Right ventricle myocardium inferior (tissue), 1 donor: ENCODE results near the gene CPT1C. TPM values are rescaled to one million over a fixed set of nuclear protein-coding genes. Genes with fewer than 3 reads are reported as not detected.
"Not testable (repeated sequence)": the region's sequence is repeated elsewhere in the genome, so short reads cannot be mapped to it uniquely, and the experiment has no call there.

ENCODE experiments used
- ATAC-seq: fragments of 200-7000 bp; cut with Tn5 transposase; one replicate; pipeline ENCODE4 v1.9.1; 2020; ENCODE audit warnings: mild to moderate bottlenecking, moderate library complexity
- DNase-seq: peaks from one replicate; pipeline ENCODE4 v3.0.0; 2021; ENCODE audit errors: missing footprints
- intact Hi-C: fragments of 100-400 bp; cut with DNase I; formaldehyde crosslinking; loops from one replicate; pipeline ENCODE4 v1.11.0; 2022
- total RNA-seq: library from RNA; stranded (reverse); fragmentation: NEBNext Ultra II Directional; extraction: Animal tissue kit (Norgen Biotek cat#: 25700); gene quantifications from one replicate; pipeline ENCODE4 v1.2.1, GENCODE V29; 2021
- donor health status: DM: no; HTN: yes; CAD: no; lungs with severe emphysema.

CPT1C gene
- total RNA-seq, 1 donor from 2014 or later = 2.9 TPM

- ATAC-seq, DNase-seq, intact Hi-C loops: not testable (repeated sequence)
Observed at GRCh38 chr19:49719420-49719819, 28.5 kb downstream of the CPT1C start.

- ATAC-seq = peak; percentile 84
- peak; percentile 80 for DNase-seq
- intact Hi-C loops = no loop called here
Observed at GRCh38 chr19:49727217-49728030, 36.5 kb downstream of the CPT1C start.

GRCh38 chr19:49730166-49730565 lies 39.2 kb downstream of the CPT1C start:
- ATAC-seq = no peak
- no peak for DNase-seq
- intact Hi-C loops = no loop called here

- DNase-seq (no peak), ATAC-seq (no peak)
- intact Hi-C loops = no loop called here
Observed at GRCh38 chr19:49738268-49738667, 47.4 kb downstream of the CPT1C start.

GRCh38 chr19:49739098-49739497 lies 48.2 kb downstream of the CPT1C start:
- no peak for ATAC-seq
- intact Hi-C loops = no loop called here

GRCh38 chr19:49739933-49740332 lies 49.0 kb downstream of the CPT1C start:
- no peak for ATAC-seq
- intact Hi-C loops = no loop called here

More at GRCh38 chr19:49739098-49739497, 48.2 kb downstream of the CPT1C start:
- no peak for DNase-seq

GRCh38 chr19:49741210-49741844 lies 50.4 kb downstream of the CPT1C start:
- DNase-seq (no peak), ATAC-seq (no peak)
- intact Hi-C loops = no loop called here

More at GRCh38 chr19:49739933-49740332, 49.0 kb downstream of the CPT1C start:
- no peak for DNase-seq

- no peak for ATAC-seq
- DNase-seq = no peak
- intact Hi-C loops = no loop called here
Observed at GRCh38 chr19:49744946-49745381, 54.0 kb downstream of the CPT1C start.

- intact Hi-C loops = no loop called here
- no peak for DNase-seq
- ATAC-seq = peak; percentile 58
Observed at GRCh38 chr19:49746206-49746958, 55.5 kb downstream of the CPT1C start.

- ATAC-seq (no peak), DNase-seq (no peak)
- intact Hi-C loops = no loop called here
Observed at GRCh38 chr19:49749055-49749716, 58.3 kb downstream of the CPT1C start.

GRCh38 chr19:49749771-49750170 lies 58.9 kb downstream of the CPT1C start:
- DNase-seq = no peak
- no peak for ATAC-seq

GRCh38 chr19:49752701-49753100 lies 61.8 kb downstream of the CPT1C start:
- ATAC-seq (no peak), DNase-seq (no peak)
- intact Hi-C loops = no loop called here

More at GRCh38 chr19:49749771-49750170, 58.9 kb downstream of the CPT1C start:
- intact Hi-C loops = no loop called here

- no peak for DNase-seq
- intact Hi-C loops = no loop called here
- no peak for ATAC-seq
Observed at GRCh38 chr19:49755956-49756355, 65.0 kb downstream of the CPT1C start.

GRCh38 chr19:49758292-49758691 lies 67.4 kb downstream of the CPT1C start:
- DNase-seq (no peak), ATAC-seq (no peak)
- intact Hi-C loops = no loop called here

- ATAC-seq (no peak), DNase-seq (no peak)
- intact Hi-C loops = loop anchor here (5.0 to 10.0 kb wide), 3 partner anchors 69 to 676 kb away; partner anchors contain the start of genes ALDH16A1, CPT1C, PIH1D1 and SNRNP70
Observed at GRCh38 chr19:49761249-49761624, 70.3 kb downstream of the CPT1C start.

GRCh38 chr19:49761625-49762311 lies 70.9 kb downstream of the CPT1C start:
- DNase-seq (no peak), ATAC-seq (no peak)
- intact Hi-C loops = loop anchor here (5.0 to 10.0 kb wide), 3 partner anchors 69 to 677 kb away; partner anchors contain the start of genes ALDH16A1, CPT1C, PIH1D1 and SNRNP70

GRCh38 chr19:49763230-49763629 lies 72.3 kb downstream of the CPT1C start, which contains the start of gene TSKS:
Gene TSKS, minus strand, starts transcription at chr19:49763306. Its CDS starts 59 bp downstream, at chr19:49763247.
- ATAC-seq = no peak
- intact Hi-C loops = loop anchor here (5.0 to 10.0 kb wide), 3 partner anchors 71 to 678 kb away; partner anchors contain the start of genes ALDH16A1, CPT1C, PIH1D1 and SNRNP70
- no peak for DNase-seq
